ENCODE data around the gene LYZL2. TPM values are rescaled to one million over a fixed set of nuclear protein-coding genes. Genes with fewer than 3 reads are reported as not detected.
"Not testable (repeated sequence)": the region's sequence is repeated elsewhere in the genome, so short reads cannot be mapped to it uniquely, and the experiment has no call there.

Gene LYZL2
- total RNA-seq, 1 donor from 2014 or later = not detected

GRCh38 chr10:30639946-30640786, 10.6 kb upstream of the LYZL2 start:
- peak; percentile 57 for DNase-seq (ENCODE audit: low read depth, low spot score)

GRCh38 chr10:30637881-30638467, 8.4 kb upstream of the LYZL2 start:
- DNase-seq (ENCODE audit: low read depth, low spot score) = peak; percentile 75

- DNase-seq (ENCODE audit: low read depth, low spot score) = no peak
These were observed 1.6 kb upstream of the LYZL2 start for GRCh38 chr10:30631188-30631587.

- no peak for DNase-seq (ENCODE audit: low read depth, low spot score)
These were observed 1.0 kb upstream of the LYZL2 start for GRCh38 chr10:30630571-30630970.

- DNase-seq (ENCODE audit: low read depth, low spot score) = not testable (repeated sequence)
These were observed 977 bp downstream of the LYZL2 start for GRCh38 chr10:30628576-30628975.

- DNase-seq (ENCODE audit: low read depth, low spot score) = not testable (repeated sequence)
These were observed 2.7 kb downstream of the LYZL2 start for GRCh38 chr10:30626837-30627236.

- not testable (repeated sequence) for DNase-seq (ENCODE audit: low read depth, low spot score)
These were observed 3.4 kb downstream of the LYZL2 start for GRCh38 chr10:30626196-30626595.

- DNase-seq (ENCODE audit: low read depth, low spot score) = no peak
These were observed 4.5 kb downstream of the LYZL2 start for GRCh38 chr10:30625080-30625479.

- DNase-seq (ENCODE audit: low read depth, low spot score) = no peak
These were observed 9.6 kb downstream of the LYZL2 start for GRCh38 chr10:30619966-30620365.

- DNase-seq (ENCODE audit: low read depth, low spot score) = no peak
These were observed 12.5 kb downstream of the LYZL2 start for GRCh38 chr10:30617070-30617469.

- not testable (repeated sequence) for DNase-seq (ENCODE audit: low read depth, low spot score)
These were observed 18.5 kb downstream of the LYZL2 start for GRCh38 chr10:30611041-30611440.

- DNase-seq (ENCODE audit: low read depth, low spot score) = no peak
These were observed 21.7 kb downstream of the LYZL2 start for GRCh38 chr10:30607814-30608213.

- DNase-seq (ENCODE audit: low read depth, low spot score) = no peak
These were observed 23.2 kb downstream of the LYZL2 start for GRCh38 chr10:30606313-30606712.

- DNase-seq (ENCODE audit: low read depth, low spot score) = not testable (repeated sequence)
These were observed 24.0 kb downstream of the LYZL2 start for GRCh38 chr10:30605341-30606121.

- DNase-seq (ENCODE audit: low read depth, low spot score) = no peak
These were observed 26.0 kb downstream of the LYZL2 start for GRCh38 chr10:30603589-30603988.

- DNase-seq (ENCODE audit: low read depth, low spot score) = no peak
These were observed 26.8 kb downstream of the LYZL2 start for GRCh38 chr10:30602747-30603146.

- DNase-seq (ENCODE audit: low read depth, low spot score) = no peak
These were observed 29.5 kb downstream of the LYZL2 start for GRCh38 chr10:30600005-30600404.

GRCh38 chr10:30598105-30598776, 31.3 kb downstream of the LYZL2 start:
- DNase-seq (ENCODE audit: low read depth, low spot score) = no peak

- not testable (repeated sequence) for DNase-seq (ENCODE audit: low read depth, low spot score)
These were observed 32.1 kb downstream of the LYZL2 start for GRCh38 chr10:30597433-30597824.

- DNase-seq (ENCODE audit: low read depth, low spot score) = not testable (repeated sequence)
These were observed 32.8 kb downstream of the LYZL2 start for GRCh38 chr10:30596493-30597432.
